Esophagus squamous epithelium (tissue), 4 donors: Measurements from ENCODE around the gene RSAD2.

Source experiments
- POLR2A ChIP-seq, 4 donors: fragments of 450-650 bp; IDR thresholded peaks; one replicate each; pipeline ENCODE4 v1.6.1; 2017; ENCODE audit warnings: antibody characterized with exemption in 4 of 4, mild to moderate bottlenecking in 4 of 4, moderate library complexity in 3 of 4
- TF ChIP-seq, protein P1 (sequence below), 6 experiments: fragments of 450-650 bp in 4 of 6; fragments of 200-600 bp in 2 of 6; sonication (generic) in 2 of 6; IDR thresholded peaks; one replicate each; pipeline ENCODE4 v1.5.1; 2016 to 2019; ENCODE audit warnings: antibody characterized with exemption in 6 of 6, mild to moderate bottlenecking in 4 of 6, moderate library complexity in 4 of 6

DNA sequence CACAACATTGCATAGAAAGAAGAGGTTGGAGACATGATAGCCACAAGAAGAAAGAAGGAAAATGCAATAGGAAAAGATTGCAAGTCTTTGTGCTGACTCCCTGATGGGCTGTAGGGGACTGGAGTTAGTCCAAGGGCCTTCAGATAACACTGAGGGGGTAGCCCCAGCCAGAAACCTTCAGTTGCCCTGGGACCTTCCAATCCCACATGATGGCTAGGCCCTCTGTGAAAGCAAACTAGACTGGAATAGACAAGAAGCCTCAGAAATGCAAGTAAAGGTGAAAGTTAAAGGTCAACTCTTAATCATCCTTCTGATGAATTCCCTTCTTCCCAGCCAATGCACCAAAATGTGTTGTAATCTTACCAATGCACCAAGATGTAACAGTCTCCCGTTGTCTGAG, 31.0 kb upstream of the RSAD2 start:
- TF ChIP-seq POLR2A (IDR thresholded peaks at IDR 0.05) = no peak
- TF ChIP-seq, protein P1, sequence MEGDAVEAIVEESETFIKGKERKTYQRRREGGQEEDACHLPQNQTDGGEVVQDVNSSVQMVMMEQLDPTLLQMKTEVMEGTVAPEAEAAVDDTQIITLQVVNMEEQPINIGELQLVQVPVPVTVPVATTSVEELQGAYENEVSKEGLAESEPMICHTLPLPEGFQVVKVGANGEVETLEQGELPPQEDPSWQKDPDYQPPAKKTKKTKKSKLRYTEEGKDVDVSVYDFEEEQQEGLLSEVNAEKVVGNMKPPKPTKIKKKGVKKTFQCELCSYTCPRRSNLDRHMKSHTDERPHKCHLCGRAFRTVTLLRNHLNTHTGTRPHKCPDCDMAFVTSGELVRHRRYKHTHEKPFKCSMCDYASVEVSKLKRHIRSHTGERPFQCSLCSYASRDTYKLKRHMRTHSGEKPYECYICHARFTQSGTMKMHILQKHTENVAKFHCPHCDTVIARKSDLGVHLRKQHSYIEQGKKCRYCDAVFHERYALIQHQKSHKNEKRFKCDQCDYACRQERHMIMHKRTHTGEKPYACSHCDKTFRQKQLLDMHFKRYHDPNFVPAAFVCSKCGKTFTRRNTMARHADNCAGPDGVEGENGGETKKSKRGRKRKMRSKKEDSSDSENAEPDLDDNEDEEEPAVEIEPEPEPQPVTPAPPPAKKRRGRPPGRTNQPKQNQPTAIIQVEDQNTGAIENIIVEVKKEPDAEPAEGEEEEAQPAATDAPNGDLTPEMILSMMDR (IDR thresholded peaks at IDR 0.05) = no peak
